ENCODE data around the gene GTSF1L. TPM values are rescaled to one million over a fixed set of nuclear protein-coding genes. Genes with fewer than 3 reads are reported as not detected.

GTSF1L gene
- total RNA-seq, result not detected in 2 replicates

GRCh38 chr20:43726811-43727338, at the start of gene GTSF1L:
GTSF1L (minus strand) TSS chr20:43727002; CDS start chr20:43726694, 308 bp downstream.

Other genes starting within 250 kb of the GTSF1L start
- gene L3MBTL1, start 219.3 kb downstream of the GTSF1L start, total RNA-seq, result 4.2 and 8.3 TPM in 2 replicates
- gene SGK2, start 168.0 kb downstream of the GTSF1L start, total RNA-seq, result 0.22 and 0.57 TPM in 2 replicates
- gene IFT52, start 136.1 kb downstream of the GTSF1L start, total RNA-seq, result 35.2 and 62.8 TPM in 2 replicates
- 1.3 and 34.4 TPM in 2 replicates for gene MYBL2, start 59.9 kb downstream of the GTSF1L start, total RNA-seq
- gene TOX2, start 187.8 kb upstream of the GTSF1L start, total RNA-seq, result 9.0 and 10.5 TPM in 2 replicates